ENCODE results near the gene MCTP2. TPM values are rescaled to one million over a fixed set of nuclear protein-coding genes. Genes with fewer than 3 reads are reported as not detected.

MCTP2 gene
- total and polyA plus RNA-seq, 2 of the 13 experiments (the other 11 are each of a cell fraction or from before 2014, with no cell fraction given), result 5.1 to 8.6 TPM

GRCh38 chr15:94279736-94280135, 48.4 kb downstream of the MCTP2 start:
- no peak for FAIRE-seq

DNA sequence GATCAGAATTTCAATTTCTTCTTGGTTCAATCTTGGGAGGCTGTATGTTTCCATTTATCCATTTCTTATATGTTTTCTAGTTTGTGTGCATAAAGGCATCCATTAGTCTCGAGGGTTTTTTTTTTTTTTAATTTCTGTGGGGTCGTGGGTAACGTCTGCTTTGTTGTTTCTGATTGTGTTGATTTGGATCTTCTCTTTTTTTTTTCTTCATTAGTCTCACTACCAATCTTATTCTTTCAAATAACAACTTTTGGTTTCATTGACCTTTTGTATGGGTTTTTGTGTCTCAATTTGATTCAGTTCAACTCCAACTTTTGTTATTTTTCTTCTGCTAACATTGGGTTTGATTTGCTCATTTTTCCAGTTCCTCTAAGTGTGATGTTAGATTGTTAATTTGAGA, 48.9 kb downstream of the MCTP2 start:
- in situ Hi-C loops (cut with HindIII; ENCODE audit: extremely low pct_ligation_motif_present, low pct_unique_long_range_greater_than_20kb) (no loop called here), intact Hi-C loops (cut with micrococcal nuclease; ENCODE audit: unreplicated experiment) (no loop called here)
- TF ChIP-seq THAP9 (CRISPR knock-in tag; IDR thresholded peaks at IDR 0.05; ENCODE audit: borderline replicate concordance), result no peak
- TF ChIP-seq ELF1 (CRISPR knock-in tag; IDR thresholded peaks at IDR 0.05), result no peak
- no peak for TF ChIP-seq MXD4 (CRISPR knock-in tag; IDR thresholded peaks at IDR 0.05)
- TF ChIP-seq ZNF788 (CRISPR knock-in tag; IDR thresholded peaks at IDR 0.05; ENCODE audit: borderline replicate concordance), result no peak
- no peak for TF ChIP-seq ZNF777 (CRISPR knock-in tag; IDR thresholded peaks at IDR 0.05)
- no peak for TF ChIP-seq ZNF124 (CRISPR knock-in tag; IDR thresholded peaks at IDR 0.05)
- TF ChIP-seq, protein P1, sequence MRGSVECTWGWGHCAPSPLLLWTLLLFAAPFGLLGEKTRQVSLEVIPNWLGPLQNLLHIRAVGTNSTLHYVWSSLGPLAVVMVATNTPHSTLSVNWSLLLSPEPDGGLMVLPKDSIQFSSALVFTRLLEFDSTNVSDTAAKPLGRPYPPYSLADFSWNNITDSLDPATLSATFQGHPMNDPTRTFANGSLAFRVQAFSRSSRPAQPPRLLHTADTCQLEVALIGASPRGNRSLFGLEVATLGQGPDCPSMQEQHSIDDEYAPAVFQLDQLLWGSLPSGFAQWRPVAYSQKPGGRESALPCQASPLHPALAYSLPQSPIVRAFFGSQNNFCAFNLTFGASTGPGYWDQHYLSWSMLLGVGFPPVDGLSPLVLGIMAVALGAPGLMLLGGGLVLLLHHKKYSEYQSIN (CRISPR knock-in tag; IDR thresholded peaks at IDR 0.05; ENCODE audit: borderline replicate concordance), result no peak
- TF ChIP-seq, protein P2, sequence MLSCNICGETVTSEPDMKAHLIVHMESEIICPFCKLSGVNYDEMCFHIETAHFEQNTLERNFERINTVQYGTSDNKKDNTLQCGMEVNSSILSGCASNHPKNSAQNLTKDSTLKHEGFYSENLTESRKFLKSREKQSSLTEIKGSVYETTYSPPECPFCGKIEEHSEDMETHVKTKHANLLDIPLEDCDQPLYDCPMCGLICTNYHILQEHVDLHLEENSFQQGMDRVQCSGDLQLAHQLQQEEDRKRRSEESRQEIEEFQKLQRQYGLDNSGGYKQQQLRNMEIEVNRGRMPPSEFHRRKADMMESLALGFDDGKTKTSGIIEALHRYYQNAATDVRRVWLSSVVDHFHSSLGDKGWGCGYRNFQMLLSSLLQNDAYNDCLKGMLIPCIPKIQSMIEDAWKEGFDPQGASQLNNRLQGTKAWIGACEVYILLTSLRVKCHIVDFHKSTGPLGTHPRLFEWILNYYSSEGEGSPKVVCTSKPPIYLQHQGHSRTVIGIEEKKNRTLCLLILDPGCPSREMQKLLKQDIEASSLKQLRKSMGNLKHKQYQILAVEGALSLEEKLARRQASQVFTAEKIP (CRISPR knock-in tag; IDR thresholded peaks at IDR 0.05; ENCODE audit: borderline replicate concordance), result no peak
- TF ChIP-seq MIER2 (CRISPR knock-in tag; IDR thresholded peaks at IDR 0.05), result no peak
- Histone ChIP-seq H3K4me2 (ENCODE audit: low read depth, low read length) (no peak overlapping the region), H3K27me3 (ENCODE audit: control insufficient read depth in 1 of 2, insufficient read depth in 2 of 2, low read length in 2 of 2) (no peaks in the 10 kb centered on the region), H3K27ac (ENCODE audit: extremely low read length, insufficient read depth, low read length) (no peak overlapping the region), H3K79me2 (ENCODE audit: insufficient read depth, low read length) (no peaks in the 10 kb centered on the region), H3K4me1 (ENCODE audit: insufficient read depth, low read length) (no peaks in the 10 kb centered on the region), H3K36me3 (replicated peaks in 1 of 2; ENCODE audit: control insufficient read depth in 1 of 2, insufficient read depth in 2 of 2, low read length in 2 of 2) (no peaks in the 10 kb centered on the region), H4K20me1 (ENCODE audit: insufficient read depth, low read length) (no peaks in the 10 kb centered on the region), H2AFZ (ENCODE audit: low read length) (no peak overlapping the region), H3K4me3 (replicated peaks in 1 of 3; ENCODE audit: insufficient read depth in 1 of 3, low read depth in 2 of 3, low read length in 3 of 3) (no peak overlapping the region), H3K9ac (ENCODE audit: insufficient read depth, low read depth, low read length) (no peak overlapping the region), H3K9me3 (ENCODE audit: low read length) (peaks cover 5% of the 10 kb centered on the region; the same call in 1 of the 2 replicates)
- ChIA-PET POLR2A (no interaction called here), CTCF (ENCODE audit: low intra/inter-chr PET ratio, low total read pairs) (no interaction called here)
- no TSS peak for BruUV-seq (replicated peaks)
- no peak for FAIRE-seq
- DNase-seq (ENCODE audit: low spot score), result no peak
- WGBS (ENCODE audit: low lambda C conversion rate), result 33% methylated on average over 3 of the region's 3 CpGs
- no peak for ATAC-seq

More at GRCh38 chr15:94279736-94280135, 48.4 kb downstream of the MCTP2 start:
- H3K79me2 ChIP-seq (ENCODE audit: insufficient read depth, low read length), result no peaks in the 10 kb centered on the region
- BruUV-seq (replicated peaks), result no TSS peak
- H2AFZ ChIP-seq (ENCODE audit: low read length), result no peak overlapping the region
- no peaks in the 10 kb centered on the region for H3K4me1 ChIP-seq (ENCODE audit: insufficient read depth, low read length)
- H3K4me2 ChIP-seq (ENCODE audit: low read depth, low read length), result no peak overlapping the region
- in situ Hi-C loops (cut with HindIII; ENCODE audit: extremely low pct_ligation_motif_present, low pct_unique_long_range_greater_than_20kb), result no loop called here
- ATAC-seq (no peak), DNase-seq (ENCODE audit: low spot score) (no peak)
- no peak overlapping the region for H3K9ac ChIP-seq (ENCODE audit: insufficient read depth, low read depth, low read length)
- TF ChIP-seq, protein P3, sequence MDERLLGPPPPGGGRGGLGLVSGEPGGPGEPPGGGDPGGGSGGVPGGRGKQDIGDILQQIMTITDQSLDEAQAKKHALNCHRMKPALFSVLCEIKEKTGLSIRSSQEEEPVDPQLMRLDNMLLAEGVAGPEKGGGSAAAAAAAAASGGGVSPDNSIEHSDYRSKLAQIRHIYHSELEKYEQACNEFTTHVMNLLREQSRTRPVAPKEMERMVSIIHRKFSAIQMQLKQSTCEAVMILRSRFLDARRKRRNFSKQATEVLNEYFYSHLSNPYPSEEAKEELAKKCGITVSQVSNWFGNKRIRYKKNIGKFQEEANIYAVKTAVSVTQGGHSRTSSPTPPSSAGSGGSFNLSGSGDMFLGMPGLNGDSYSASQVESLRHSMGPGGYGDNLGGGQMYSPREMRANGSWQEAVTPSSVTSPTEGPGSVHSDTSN (CRISPR knock-in tag; IDR thresholded peaks at IDR 0.05), result no peak
- TF ChIP-seq ADNP (CRISPR knock-in tag; IDR thresholded peaks at IDR 0.05) (no peak), SKI (IDR thresholded peaks at IDR 0.05; ENCODE audit: partially characterized antibody) (no peak), MYC (CRISPR knock-in tag; IDR thresholded peaks at IDR 0.05; ENCODE audit: borderline replicate concordance) (no peak), NR3C1 (CRISPR knock-in tag; IDR thresholded peaks at IDR 0.05) (no peak), ZNF674 (CRISPR knock-in tag; IDR thresholded peaks at IDR 0.05; ENCODE audit: low read depth) (no peak)
- H4K20me1 ChIP-seq (ENCODE audit: insufficient read depth, low read length), result no peaks in the 10 kb centered on the region
- ChIA-PET CTCF (ENCODE audit: low intra/inter-chr PET ratio, low total read pairs) (no interaction called here), POLR2A (no interaction called here)
- intact Hi-C loops (cut with micrococcal nuclease; ENCODE audit: unreplicated experiment), result no loop called here
- no peaks in the 10 kb centered on the region for H3K27me3 ChIP-seq (ENCODE audit: control insufficient read depth in 1 of 2, insufficient read depth in 2 of 2, low read length in 2 of 2)
- H3K36me3 ChIP-seq (replicated peaks in 1 of 2; ENCODE audit: control insufficient read depth in 1 of 2, insufficient read depth in 2 of 2, low read length in 2 of 2), result no peaks in the 10 kb centered on the region
- no peak overlapping the region for H3K27ac ChIP-seq (ENCODE audit: extremely low read length, insufficient read depth, low read length)
- WGBS (ENCODE audit: low lambda C conversion rate), result 77% methylated on average over 2 of the region's 2 CpGs
- H3K4me3 ChIP-seq (replicated peaks in 1 of 3; ENCODE audit: insufficient read depth in 1 of 3, low read depth in 2 of 3, low read length in 3 of 3), result no peak overlapping the region
- peaks cover 5% of the 10 kb centered on the region; the same call in 1 of the 2 replicates for H3K9me3 ChIP-seq (ENCODE audit: low read length)

Data from HepG2 (cell line).